ENCODE results near the gene CRYAB. TPM values are rescaled to one million over a fixed set of nuclear protein-coding genes. Genes with fewer than 3 reads are reported as not detected.
A peak's percentile ranks its signal among the peaks of the same experiment; 100 is the strongest.
"Not testable (repeated sequence)": the region's sequence is repeated elsewhere in the genome, so short reads cannot be mapped to it uniquely, and the experiment has no call there.

The CRYAB gene
- total RNA-seq, 1 experiment from 2014 or later, result 3.1 TPM

GRCh38 chr11:111910676-111911562 is 651 bp downstream of the CRYAB start:
- H3K4me3 ChIP-seq, result no peak overlapping the region
- H3K27ac ChIP-seq, result no peak overlapping the region

DNA sequence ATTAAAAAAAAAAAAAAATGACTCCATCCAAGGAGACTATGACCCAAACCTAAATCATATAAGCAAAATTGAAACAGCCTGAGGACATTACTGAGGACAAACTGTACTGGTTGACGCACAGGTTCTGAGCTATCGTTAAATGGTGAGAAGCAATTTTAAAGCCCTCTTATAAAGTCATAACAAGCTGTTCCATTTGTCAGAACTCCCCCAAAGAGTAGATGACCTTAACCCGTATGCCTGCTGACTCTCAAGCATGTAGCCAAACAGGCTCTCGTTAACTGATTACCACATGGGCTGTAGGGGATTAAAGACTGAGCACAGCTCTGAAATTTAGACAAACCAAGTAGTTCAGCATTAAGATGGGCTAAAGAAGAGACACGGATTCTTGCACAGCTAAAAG is 2.2 kb downstream of the CRYAB start:
- H3K36me3 ChIP-seq, result no peaks in the 10 kb centered on the region
- no peak for DNase-seq (ENCODE audit: low read depth in 1 of 2, low spot score in 2 of 2)
- H3K4me1 ChIP-seq (replicated peaks), result peaks cover 21% of the 10 kb centered on the region
- no peak overlapping the region for H3K4me3 ChIP-seq
- H3K27ac ChIP-seq, result no peak overlapping the region
- no peaks in the 10 kb centered on the region for H3K27me3 ChIP-seq (replicated peaks)
- H3K9me3 ChIP-seq (replicated peaks), result no peaks in the 10 kb centered on the region

More at GRCh38 chr11:111910676-111911562, 651 bp downstream of the CRYAB start:
- DNase-seq (ENCODE audit: low read depth in 1 of 2, low spot score in 2 of 2), result no peak
- Histone ChIP-seq H3K9me3 (replicated peaks) (no peaks in the 10 kb centered on the region), H3K4me1 (replicated peaks) (peaks cover 24% of the 10 kb centered on the region), H3K36me3 (no peaks in the 10 kb centered on the region), H3K27me3 (replicated peaks) (no peaks in the 10 kb centered on the region)

- peaks cover 15% of the 10 kb centered on the region for H3K4me1 ChIP-seq (replicated peaks)
- no peak for DNase-seq (ENCODE audit: low read depth in 1 of 2, low spot score in 2 of 2)
- H3K9me3 ChIP-seq (replicated peaks), result no peaks in the 10 kb centered on the region
- H3K4me3 ChIP-seq, result no peak overlapping the region
- H3K27ac ChIP-seq, result no peak overlapping the region
- H3K27me3 ChIP-seq (replicated peaks), result no peaks in the 10 kb centered on the region
- H3K36me3 ChIP-seq, result no peaks in the 10 kb centered on the region
Measured at GRCh38 chr11:111908639-111909305, 2.8 kb downstream of the CRYAB start.

- no peak for DNase-seq (ENCODE audit: low read depth in 1 of 2, low spot score in 2 of 2)
- H3K9me3 ChIP-seq (replicated peaks), result no peaks in the 10 kb centered on the region
- no peak overlapping the region for H3K4me3 ChIP-seq
- no peaks in the 10 kb centered on the region for H3K36me3 ChIP-seq
- H3K27me3 ChIP-seq (replicated peaks), result no peaks in the 10 kb centered on the region
- H3K27ac ChIP-seq, result no peak overlapping the region
- H3K4me1 ChIP-seq (replicated peaks), result peaks cover 3% of the 10 kb centered on the region
Measured at GRCh38 chr11:111906680-111907079, 4.9 kb downstream of the CRYAB start.

- no peaks in the 10 kb centered on the region for H3K4me1 ChIP-seq (replicated peaks)
- no peaks in the 10 kb centered on the region for H3K36me3 ChIP-seq
- no peaks in the 10 kb centered on the region for H3K27me3 ChIP-seq (replicated peaks)
- H3K4me3 ChIP-seq, result no peak overlapping the region
- H3K9me3 ChIP-seq (replicated peaks), result no peaks in the 10 kb centered on the region
- H3K27ac ChIP-seq, result no peak overlapping the region
- DNase-seq (ENCODE audit: low read depth in 1 of 2, low spot score in 2 of 2), result no peak
Measured at GRCh38 chr11:111905411-111905810, 6.2 kb downstream of the CRYAB start.

DNA sequence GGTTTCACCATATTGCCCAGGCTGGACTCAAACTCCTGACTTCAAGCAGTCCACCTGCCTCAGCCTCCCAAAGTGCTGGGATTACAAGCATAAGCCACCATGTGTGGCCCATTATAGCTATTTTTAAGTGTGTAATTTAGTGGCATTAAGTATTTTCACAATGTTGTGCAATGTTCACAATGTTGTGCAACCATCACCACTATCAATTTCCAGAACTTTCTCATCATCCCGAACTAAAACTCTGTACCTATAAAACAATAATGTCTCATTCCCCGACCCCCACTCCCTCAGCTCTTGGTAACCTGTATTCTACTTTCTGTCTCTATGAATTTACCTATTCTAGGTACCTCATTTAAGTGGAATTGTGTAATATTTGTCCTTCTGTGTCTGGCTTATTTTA is 24.7 kb downstream of the CRYAB start:
- Histone ChIP-seq H3K27ac (no peak overlapping the region), H3K9me3 (replicated peaks) (no peaks in the 10 kb centered on the region), H3K4me1 (replicated peaks) (no peaks in the 10 kb centered on the region), H3K27me3 (replicated peaks) (no peaks in the 10 kb centered on the region), H3K4me3 (no peak overlapping the region), H3K36me3 (no peaks in the 10 kb centered on the region)
- no peak for DNase-seq (ENCODE audit: low read depth in 1 of 2, low spot score in 2 of 2)

DNA sequence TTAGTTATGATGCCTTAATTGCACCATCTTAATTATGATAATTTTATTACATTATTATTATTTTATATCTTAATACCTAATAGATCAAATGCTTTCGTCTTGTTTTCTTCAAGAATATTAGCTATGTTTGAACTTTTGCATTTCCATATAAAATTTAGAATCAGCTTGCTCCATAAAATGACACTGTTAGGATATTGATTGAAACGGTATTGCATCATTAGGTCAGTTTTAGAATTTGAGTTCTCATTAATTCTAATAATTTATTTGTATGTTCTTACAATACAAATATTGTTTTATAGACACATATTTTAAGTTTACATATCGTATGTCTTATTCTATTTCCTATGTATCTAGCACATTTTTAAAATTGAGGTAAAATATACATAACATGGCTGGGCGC is 25.5 kb downstream of the CRYAB start:
- DNase-seq (ENCODE audit: low read depth in 1 of 2, low spot score in 2 of 2), result no peak
- Histone ChIP-seq H3K4me3 (no peak overlapping the region), H3K27me3 (replicated peaks) (no peaks in the 10 kb centered on the region), H3K36me3 (no peaks in the 10 kb centered on the region), H3K9me3 (replicated peaks) (no peaks in the 10 kb centered on the region), H3K4me1 (replicated peaks) (no peaks in the 10 kb centered on the region), H3K27ac (no peak overlapping the region)

DNA sequence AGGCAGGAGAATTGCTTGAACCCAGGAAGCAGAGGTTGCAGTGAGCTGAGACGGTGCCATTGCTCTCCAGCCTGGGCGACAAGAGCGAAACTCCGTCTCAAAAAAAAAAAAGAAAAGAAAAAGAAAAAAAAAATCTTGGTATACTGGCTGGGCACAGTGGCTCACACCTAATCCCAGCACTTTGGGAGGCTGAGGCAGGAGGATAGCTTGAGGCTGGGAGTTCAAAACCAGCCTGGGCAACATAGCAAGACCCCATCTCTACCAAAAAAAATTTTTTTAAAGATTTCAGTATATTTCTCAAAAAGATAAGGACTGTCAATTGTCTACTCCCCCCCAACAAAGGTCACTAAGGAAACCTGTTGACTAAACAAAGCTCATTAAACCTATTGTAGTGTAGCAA is 26.5 kb downstream of the CRYAB start:
- H3K27ac ChIP-seq; H3K27me3 ChIP-seq (replicated peaks); H3K4me3 ChIP-seq; H3K36me3 ChIP-seq; H3K4me1 ChIP-seq (replicated peaks); DNase-seq (ENCODE audit: low read depth in 1 of 2, low spot score in 2 of 2); H3K9me3 ChIP-seq (replicated peaks): not testable (repeated sequence)

- Histone ChIP-seq H3K4me1 (replicated peaks) (peaks cover 4% of the 10 kb centered on the region; the same call in 1 of the 2 replicates), H3K36me3 (no peaks in the 10 kb centered on the region), H3K9me3 (replicated peaks) (no peaks in the 10 kb centered on the region), H3K27ac (no peak overlapping the region), H3K27me3 (replicated peaks) (no peaks in the 10 kb centered on the region), H3K4me3 (no peak overlapping the region)
- no peak for DNase-seq (ENCODE audit: low read depth in 1 of 2, low spot score in 2 of 2)
Measured at GRCh38 chr11:111882202-111882601, 29.4 kb downstream of the CRYAB start.

GRCh38 chr11:111879637-111879960 is 32.0 kb downstream of the CRYAB start:
- DNase-seq (ENCODE audit: low read depth in 1 of 2, low spot score in 2 of 2), result no peak
- no peaks in the 10 kb centered on the region for H3K9me3 ChIP-seq (replicated peaks)

GRCh38 chr11:111878849-111879636 is 32.5 kb downstream of the CRYAB start, which contains the start of the genes CFAP68 and FDXACB1:
TSS of gene CFAP68 (plus strand) at chr11:111879541. CDS start at chr11:111879561, 20 bp downstream.
TSS of gene FDXACB1 (minus strand) at chr11:111879165. CDS start at chr11:111879132, 33 bp downstream.
- DNase-seq (ENCODE audit: low read depth in 1 of 2, low spot score in 2 of 2), result peak; percentile 93 to 95
- peak within 1 kb of the TSS; percentile 97 for H3K27ac ChIP-seq
- no peaks in the 10 kb centered on the region for H3K27me3 ChIP-seq (replicated peaks)
- H3K9me3 ChIP-seq (replicated peaks), result no peaks in the 10 kb centered on the region
- H3K4me3 ChIP-seq, result peak within 1 kb of the TSS; percentile 51
- no peaks in the 10 kb centered on the region for H3K36me3 ChIP-seq
- peaks cover 4% of the 10 kb centered on the region; the same call in 1 of the 2 replicates for H3K4me1 ChIP-seq (replicated peaks)

More at GRCh38 chr11:111879637-111879960, 32.0 kb downstream of the CRYAB start:
- Histone ChIP-seq H3K4me3 (peak overlapping the region; percentile 51), H3K36me3 (no peaks in the 10 kb centered on the region), H3K27me3 (replicated peaks) (no peaks in the 10 kb centered on the region), H3K4me1 (replicated peaks) (peaks cover 4% of the 10 kb centered on the region; the same call in 1 of the 2 replicates), H3K27ac (peak overlapping the region; percentile 97)

DNA sequence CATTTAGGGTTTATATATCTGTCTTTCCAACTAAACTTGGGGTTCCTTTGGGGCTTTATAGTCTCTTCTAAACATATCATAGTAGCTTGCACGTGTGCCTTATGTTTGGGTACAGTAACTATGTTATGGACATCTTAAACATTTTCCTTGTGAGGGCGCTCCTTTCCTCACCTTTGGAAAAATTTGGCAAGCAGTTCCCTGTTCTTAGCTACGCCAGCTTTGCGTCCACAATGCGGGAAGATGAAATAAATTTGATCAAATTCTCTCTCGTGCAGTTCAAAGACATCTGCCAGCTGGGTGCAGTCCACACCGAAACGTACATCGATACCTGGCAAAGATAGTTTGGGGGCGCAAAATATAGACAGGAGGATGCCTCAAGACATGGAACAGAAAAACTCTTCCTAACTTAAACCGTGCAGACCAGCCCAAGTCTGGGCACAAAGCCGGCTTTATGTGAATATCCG is 33.2 kb downstream of the CRYAB start:
- Histone ChIP-seq H3K27ac (peak overlapping the region; percentile 97), H3K4me3 (peak overlapping the region; percentile 51), H3K9me3 (replicated peaks) (no peaks in the 10 kb centered on the region), H3K27me3 (replicated peaks) (no peaks in the 10 kb centered on the region), H3K36me3 (no peaks in the 10 kb centered on the region), H3K4me1 (replicated peaks) (peaks cover 4% of the 10 kb centered on the region; the same call in 1 of the 2 replicates)
- no peak for DNase-seq (ENCODE audit: low read depth in 1 of 2, low spot score in 2 of 2)

- H3K27ac ChIP-seq, result no peak overlapping the region
- no peak for DNase-seq (ENCODE audit: low read depth in 1 of 2, low spot score in 2 of 2)
- H3K4me1 ChIP-seq (replicated peaks), result no peaks in the 10 kb centered on the region
- no peaks in the 10 kb centered on the region for H3K9me3 ChIP-seq (replicated peaks)
- no peaks in the 10 kb centered on the region for H3K36me3 ChIP-seq
- peak overlapping the region; percentile 91 for H3K4me3 ChIP-seq
- no peaks in the 10 kb centered on the region for H3K27me3 ChIP-seq (replicated peaks)
Measured at GRCh38 chr11:111871693-111872161, 39.8 kb downstream of the CRYAB start.

All from SJSA1 (cell line).